Fibroblast of peridontal ligament (primary cell): Measurements from ENCODE around the gene HAUS3.
A peak's percentile ranks its signal among the peaks of the same experiment; 100 is the strongest.
"Not testable (repeated sequence)": the region's sequence is repeated elsewhere in the genome, so short reads cannot be mapped to it uniquely, and the experiment has no call there.

Experiments
- DNase-seq: peaks from one replicate; pipeline ENCODE4 v3.0.0-alpha.2; 2010; ENCODE audit errors: extremely low read depth

Gene HAUS3

GRCh38 chr4:2275546-2276251 is 33.8 kb upstream of the HAUS3 start:
- no peak for DNase-seq

GRCh38 chr4:2275044-2275397 is 33.1 kb upstream of the HAUS3 start:
- not testable (repeated sequence) for DNase-seq

GRCh38 chr4:2274320-2275043 is 32.6 kb upstream of the HAUS3 start:
- DNase-seq = no peak

- DNase-seq = no peak
Measured at GRCh38 chr4:2273657-2274319, 31.9 kb upstream of the HAUS3 start.

GRCh38 chr4:2273221-2273620 is 31.3 kb upstream of the HAUS3 start:
- DNase-seq = no peak

GRCh38 chr4:2272828-2273120 is 30.9 kb upstream of the HAUS3 start:
- DNase-seq = no peak

GRCh38 chr4:2272026-2272827 is 30.3 kb upstream of the HAUS3 start:
- DNase-seq = no peak

GRCh38 chr4:2271279-2272025 is 29.5 kb upstream of the HAUS3 start:
- DNase-seq = no peak

GRCh38 chr4:2270341-2271165 is 28.6 kb upstream of the HAUS3 start:
- DNase-seq = no peak

- no peak for DNase-seq
Measured at GRCh38 chr4:2269618-2270163, 27.8 kb upstream of the HAUS3 start.

GRCh38 chr4:2269206-2269531 is 27.2 kb upstream of the HAUS3 start:
- DNase-seq = no peak

GRCh38 chr4:2268357-2269205 is 26.7 kb upstream of the HAUS3 start:
- DNase-seq = no peak

GRCh38 chr4:2267841-2268240 is 25.9 kb upstream of the HAUS3 start:
- DNase-seq = no peak

GRCh38 chr4:2267320-2267811 is 25.4 kb upstream of the HAUS3 start:
- no peak for DNase-seq

GRCh38 chr4:2266821-2267220 is 24.9 kb upstream of the HAUS3 start:
- DNase-seq = no peak

- DNase-seq = peak; percentile 57
Measured at GRCh38 chr4:2266181-2266580, 24.3 kb upstream of the HAUS3 start.

GRCh38 chr4:2265113-2266110 is 23.5 kb upstream of the HAUS3 start:
- DNase-seq = no peak

- no peak for DNase-seq
Measured at GRCh38 chr4:2264481-2265041, 22.6 kb upstream of the HAUS3 start.
